HepG2 (cell line): ENCODE results near the gene VASN. TPM values are rescaled to one million over a fixed set of nuclear protein-coding genes. Genes with fewer than 3 reads are reported as not detected.

ENCODE experiments used
- ATF2 ChIP-seq: sonication (generic); formaldehyde crosslinking; IDR thresholded peaks from 2 replicates; pipeline ENCODE4 v1.4.0; 2020; ENCODE audit warnings: missing genetic modification reagents
- DBP ChIP-seq: sonication (generic); formaldehyde crosslinking; IDR thresholded peaks from 2 replicates; pipeline ENCODE4 v1.4.0; 2020; ENCODE audit warnings: missing genetic modification reagents; ENCODE audit errors: not compliant biosample characterization
- IRX3 ChIP-seq: sonication (generic); formaldehyde crosslinking; IDR thresholded peaks from 2 replicates; pipeline ENCODE4 v1.8.1; 2023; ENCODE audit warnings: mild to moderate bottlenecking, low read depth, missing genetic modification reagents, borderline replicate concordance
- KLF13 ChIP-seq: sonication (generic); formaldehyde crosslinking; IDR thresholded peaks from 2 replicates; pipeline ENCODE4 v1.4.0; 2020; ENCODE audit warnings: mild to moderate bottlenecking, missing genetic modification reagents
- KMT2B ChIP-seq: IDR thresholded peaks from 2 replicates; pipeline ENCODE4 v1.6.1; 2016; ENCODE audit warnings: missing genetic modification reagents, missing compliant biosample characterization
- MIER2 ChIP-seq: IDR thresholded peaks from 2 replicates; pipeline ENCODE4 v1.6.1; 2016; ENCODE audit warnings: missing biosample characterization, missing genetic modification reagents
- PLRG1 ChIP-seq: fragments of 450-650 bp; conservative IDR thresholded peaks from 2 replicates; pipeline ENCODE4 v1.6.1; 2016
- RFXAP ChIP-seq: sonication (generic); formaldehyde crosslinking; IDR thresholded peaks from 2 replicates; pipeline ENCODE4 v1.4.0; 2020; ENCODE audit warnings: missing genetic modification reagents, borderline replicate concordance
- SP1 ChIP-seq, 2 experiments: fragments of 450-650 bp in 1 of 2; sonication (generic) in 1 of 2; formaldehyde crosslinking in 1 of 2; IDR thresholded peaks; 2 replicates each; pipeline versions ENCODE4 v1.4.0 to v1.6.1; 2016 to 2020; ENCODE audit warnings: missing genetic modification reagents in 1 of 2
- TEAD3 ChIP-seq: optimal IDR thresholded peaks from 2 replicates; pipeline ENCODE3; 2016; ENCODE audit warnings: borderline replicate concordance
- ZBTB7B ChIP-seq: sonication (generic); formaldehyde crosslinking; IDR thresholded peaks from 2 replicates; pipeline ENCODE4 v1.4.0; 2020; ENCODE audit warnings: missing genetic modification reagents
- ZFP82 ChIP-seq: sonication (generic); formaldehyde crosslinking; IDR thresholded peaks from 2 replicates; pipeline ENCODE4 v1.5.1; 2020; ENCODE audit warnings: mild to moderate bottlenecking, missing genetic modification reagents, borderline replicate concordance
- ZNF180 ChIP-seq: sonication (generic); formaldehyde crosslinking; IDR thresholded peaks from 2 replicates; pipeline ENCODE4 v1.4.0; 2020; ENCODE audit warnings: low read depth, missing genetic modification reagents, borderline replicate concordance
- ZNF276 ChIP-seq: sonication (generic); formaldehyde crosslinking; IDR thresholded peaks from 2 replicates; pipeline ENCODE4 v1.4.0; 2020; ENCODE audit warnings: mild to moderate bottlenecking, low read depth, missing genetic modification reagents
- ZNF331 ChIP-seq: sonication (generic); formaldehyde crosslinking; IDR thresholded peaks from 2 replicates; pipeline ENCODE4 v1.4.0; 2020; ENCODE audit warnings: missing genetic modification reagents
- ZNF451 ChIP-seq: sonication (generic); formaldehyde crosslinking; IDR thresholded peaks from 2 replicates; pipeline ENCODE4 v1.5.0; 2020; ENCODE audit warnings: mild to moderate bottlenecking, missing genetic modification reagents
- ZNF460 ChIP-seq: sonication (generic); formaldehyde crosslinking; IDR thresholded peaks from 2 replicates; pipeline ENCODE4 v1.5.1; 2020; ENCODE audit warnings: missing genetic modification reagents, mild to moderate bottlenecking, borderline replicate concordance
- ZNF660 ChIP-seq: sonication (generic); formaldehyde crosslinking; IDR thresholded peaks from 2 replicates; pipeline ENCODE4 v1.5.1; 2020; ENCODE audit warnings: mild to moderate bottlenecking, low read depth, missing genetic modification reagents, borderline replicate concordance
- ZNF747 ChIP-seq: sonication (generic); formaldehyde crosslinking; IDR thresholded peaks from 2 replicates; pipeline ENCODE4 v1.8.1; 2023; ENCODE audit warnings: missing genetic modification reagents, mild to moderate bottlenecking, borderline replicate concordance
- ZNF777 ChIP-seq: sonication (generic); formaldehyde crosslinking; IDR thresholded peaks from 2 replicates; pipeline ENCODE4 v1.4.0; 2020; ENCODE audit warnings: missing genetic modification reagents
- ZSCAN21 ChIP-seq: sonication (generic); formaldehyde crosslinking; IDR thresholded peaks from 2 replicates; pipeline ENCODE4 v1.8.0; 2022; ENCODE audit warnings: mild to moderate bottlenecking, missing genetic modification reagents, moderate library complexity, borderline replicate concordance
- ZSCAN25 ChIP-seq: sonication (generic); formaldehyde crosslinking; IDR thresholded peaks from 2 replicates; pipeline ENCODE4 v1.8.0; 2022; ENCODE audit warnings: mild to moderate bottlenecking, missing genetic modification reagents
- polyA plus RNA-seq, 8 experiments: library from polyadenylated mRNA; depleted of rRNA in 3 of 8; stranded (reverse) in 7 of 8; unstranded in 1 of 8; fragments of >200 nt; fragmentation: Illumina TruSeq in 4 of 8; extraction: Trizol in 4 of 8; gene quantifications; 2 replicates each; pipeline versions ENCODE4 v1.2.1 to v1.2.3, GENCODE V29; 2011 to 2016; ENCODE audit warnings: low read depth in 4 of 8, missing spikeins in 1 of 8, mixed read lengths in 1 of 8; ENCODE audit not compliant: insufficient read depth in 1 of 8
- total RNA-seq, 5 experiments: library from RNA; depleted of rRNA; stranded (reverse); fragments of >200 nt; fragmentation: Illumina TruSeq; extraction: Trizol; gene quantifications; 2 replicates each; pipeline ENCODE4 v1.2.3, GENCODE V29; 2016; ENCODE audit warnings: low read depth in 1 of 5

VASN gene
- total and polyA plus RNA-seq, 2 of the 13 experiments (the other 11 are each of a cell fraction or from before 2014, with no cell fraction given) = 8.4 to 18.2 TPM

GRCh38 chr16:4371357-4372000 lies at the start of gene VASN (continued):
- no peak for TF ChIP-seq SP1 (IDR thresholded peaks at IDR 0.05)
- TF ChIP-seq SP1 (CRISPR knock-in tag; IDR thresholded peaks at IDR 0.05) = peak; percentile 93
- TF ChIP-seq KMT2B (CRISPR knock-in tag) = no peak
- peak; percentile 86 for TF ChIP-seq ZFP82 (CRISPR knock-in tag)
- no peak for TF ChIP-seq MIER2
- TF ChIP-seq RFXAP (CRISPR knock-in tag) = peak; percentile 51; the same call in 1 of the 2 replicates
- peak; percentile 33 for TF ChIP-seq TEAD3 (CRISPR knock-in tag)
- TF ChIP-seq ZSCAN25 (CRISPR knock-in tag) = 0 out of 2 replicates have a peak, but pooled peaks have one; percentile 37
- no peak for TF ChIP-seq ZNF451 (CRISPR knock-in tag)
- TF ChIP-seq ZBTB7B = no peak; the same call in 1 of the 2 replicates
- no peak for TF ChIP-seq ZNF276 (CRISPR knock-in tag)
- TF ChIP-seq ZNF777 = no peak; the same call in 1 of the 2 replicates
- TF ChIP-seq ZNF660 (CRISPR knock-in tag) = no peak
- TF ChIP-seq ZNF331 (CRISPR knock-in tag) = peak; percentile 81; the same call in 1 of the 2 replicates
- no peak for TF ChIP-seq IRX3 (CRISPR knock-in tag)
- TF ChIP-seq ZNF460 (CRISPR knock-in tag) = no peak
- TF ChIP-seq ZNF747 (CRISPR knock-in tag) = 0 out of 2 replicates have a peak, but pooled peaks have one; percentile 14
- peak; percentile 28; the same call in 1 of the 2 replicates for TF ChIP-seq ZSCAN21 (CRISPR knock-in tag)
- no peak for TF ChIP-seq KLF13
- TF ChIP-seq PLRG1 = no peak
- TF ChIP-seq ATF2 (CRISPR knock-in tag) = no peak
- no peak for TF ChIP-seq DBP
- 0 out of 2 replicates have a peak, but pooled peaks have one; percentile 71 for TF ChIP-seq ZNF180 (CRISPR knock-in tag)
